Kidney (tissue), 14 donors: Measurements from ENCODE around the gene C15orf61. TPM values are rescaled to one million over a fixed set of nuclear protein-coding genes. Genes with fewer than 3 reads are reported as not detected.
A peak's percentile ranks its signal among the peaks of the same experiment; 100 is the strongest.

Experiments used
- DNase-seq, 5 donors: peaks; one replicate each; pipeline ENCODE4 v3.0.0-alpha.2; 2013 to 2020
- FAIRE-seq: peaks from 2 replicates; lab custom pipeline; 2012; peaks lifted over from hg19 to GRCh38; lab: Jason Lieb, UNC
- H3K27ac ChIP-seq, 2 donors: one replicate each; pipeline ENCODE4 v1.7.0; 2013; ENCODE audit warnings: low read depth in 2 of 2, low read length in 2 of 2, inconsistent platforms in 1 of 2
- H3K27me3 ChIP-seq: one replicate; pipeline ENCODE4 v1.7.1; 2013; ENCODE audit warnings: low read length, inconsistent platforms; ENCODE audit not compliant: control insufficient read depth, insufficient read depth
- H3K36me3 ChIP-seq, 3 donors: one replicate each; pipeline versions ENCODE4 v1.7.0 to v1.7.1; 2013; ENCODE audit warnings: low read length in 3 of 3, control low read depth in 1 of 3, inconsistent platforms in 1 of 3; ENCODE audit not compliant: insufficient read depth in 3 of 3, control insufficient read depth in 2 of 3
- H3K4me1 ChIP-seq, 3 donors: one replicate each; pipeline versions ENCODE4 v1.7.0 to v1.7.1; 2013; ENCODE audit warnings: low read length in 3 of 3, inconsistent platforms in 1 of 3, low read depth in 1 of 3; ENCODE audit not compliant: control insufficient read depth in 2 of 3, insufficient read depth in 2 of 3
- H3K4me3 ChIP-seq, 3 donors: one replicate each; pipeline versions ENCODE4 v1.7.0 to v1.8.1; 2013; ENCODE audit warnings: low read length in 3 of 3, control low read depth in 1 of 3, inconsistent platforms in 1 of 3
- H3K9ac ChIP-seq, 3 donors: one replicate each; pipeline versions ENCODE4 v1.7.0 to v1.7.1; 2013; ENCODE audit warnings: low read length in 3 of 3, control low read depth in 1 of 3, inconsistent platforms in 1 of 3
- H3K9me3 ChIP-seq, 3 donors: one replicate each; pipeline versions ENCODE4 v1.7.0 to v1.7.1; 2013; ENCODE audit warnings: low read length in 3 of 3, control low read depth in 1 of 3, inconsistent platforms in 1 of 3; ENCODE audit not compliant: control insufficient read depth in 2 of 3, insufficient read depth in 1 of 3
- CTCF ChIP-seq: IDR thresholded peaks from 3 replicates; pipeline ENCODE4 v1.5.1; 2012; ENCODE audit warnings: mild to moderate bottlenecking, moderate library complexity, borderline replicate concordance; ENCODE audit not compliant: insufficient read depth; ENCODE audit errors: extremely low read depth
- intact Hi-C: fragments of 100-400 bp; cut with DNase I; formaldehyde crosslinking; loops from one replicate; pipeline ENCODE4 v1.11.1; 2022
- polyA plus RNA-seq: library from polyadenylated mRNA; stranded (reverse); fragments of 350-450 nt; fragmentation: Illumina TruSeq; extraction: RNeasy Lipid Tissue Mini Kit (QIAGEN cat#74804); gene quantifications from one replicate; pipeline ENCODE4 v1.2.3, GENCODE V29; 2014; ENCODE audit warnings: low read depth, low replicate concordance; ENCODE audit not compliant: insufficient read depth
- total RNA-seq: library from RNA; stranded (reverse); fragmentation: NEBNext Ultra II Directional; extraction: Animal tissue kit (Norgen Biotek cat#: 25700); gene quantifications from one replicate; pipeline ENCODE4 v1.2.1, GENCODE V29; 2021
- donor health status: control.
- donor health status: control.
- donor health status: control.
- donor health status: control.
- donor health status: control.
- donor health status: DM: yes; HTN: yes; CAD: no.
- donor health status: Normal renal cell carcinoma (clear cell type).

C15orf61 gene
- total and polyA plus RNA-seq, 2 donors from 2014 or later: 5.5 to 8.7 TPM

DNA sequence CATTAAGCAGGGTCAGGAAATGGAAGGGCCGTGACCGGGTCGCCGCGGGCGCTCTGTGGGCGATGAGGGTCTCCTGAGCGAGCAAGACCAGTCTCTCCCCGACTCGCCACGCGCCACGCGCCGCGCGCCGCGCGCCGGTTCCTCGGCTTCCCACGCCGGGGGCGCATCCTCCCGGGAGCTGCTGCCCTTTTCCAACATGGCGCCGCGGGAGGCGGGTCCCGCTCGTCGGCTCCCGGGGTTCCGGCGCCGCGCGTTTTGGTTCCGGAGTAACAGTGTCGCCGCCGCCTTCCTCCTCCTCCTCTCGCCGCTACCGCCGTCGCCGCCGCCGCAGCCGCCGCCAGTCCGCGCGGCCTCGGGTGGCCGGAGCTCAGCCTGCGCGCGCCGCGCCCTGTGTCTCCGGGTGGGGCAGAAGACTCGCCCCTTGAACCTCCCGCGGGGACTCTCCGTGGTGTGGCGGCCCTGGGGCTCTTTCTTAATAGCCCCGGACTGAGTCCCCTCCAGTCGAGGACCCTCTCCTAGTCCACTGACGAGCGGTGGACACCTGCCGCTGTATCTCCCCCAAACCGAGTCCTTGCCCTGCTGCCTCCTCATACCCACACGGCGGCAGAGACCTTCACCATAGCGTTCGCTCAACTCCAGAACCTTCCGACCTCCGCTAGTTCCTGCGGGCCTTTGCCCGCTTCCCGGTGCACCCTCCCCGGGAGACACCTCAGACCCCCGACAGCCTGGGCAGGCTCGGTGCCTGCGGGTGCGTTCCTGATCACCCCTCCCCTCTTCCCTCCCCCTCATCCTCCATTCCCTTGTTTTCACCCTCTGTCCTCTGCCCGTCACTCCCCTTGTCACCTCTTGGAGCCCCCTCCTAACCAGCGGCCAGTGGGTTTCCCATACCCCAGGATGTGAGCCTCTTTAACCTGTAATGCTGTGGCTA lies 21.8 kb downstream of the C15orf61 start, which contains the start of gene MAP2K5:
MAP2K5 (plus strand) TSS at position 284 of the 928 bp plus-strand sequence; CDS start at position 917, 633 bp downstream.
- Histone ChIP-seq H3K4me3 (peak within 1 kb of the TSS; percentile 94 to 99 (median 98)), H3K4me1 (peaks cover 0 to 9% (median 5%) of the 10 kb centered on the region in 3 donors), H3K27me3 (no peaks in the 10 kb centered on the region), H3K27ac (peak within 1 kb of the TSS; percentile 77 to 80), H3K9me3 (no peaks in the 10 kb centered on the region), H3K9ac (peak within 1 kb of the TSS; percentile 91 to 95 (median 94)), H3K36me3 (peaks cover 0 to 3% (median 0%) of the 10 kb centered on the region in 3 donors)
- FAIRE-seq (no peak), DNase-seq (peak; percentile 84 to 95 (median 88))
- intact Hi-C loops: no loop called here
- no peak for TF ChIP-seq CTCF

GRCh38 chr15:67543348-67543718 lies 22.4 kb downstream of the C15orf61 start:
- intact Hi-C loops: no loop called here
- Histone ChIP-seq H3K27me3 (no peaks in the 10 kb centered on the region), H3K9me3 (no peaks in the 10 kb centered on the region), H3K4me1 (peaks cover 0 to 9% (median 5%) of the 10 kb centered on the region in 3 donors), H3K36me3 (peaks cover 0 to 3% (median 0%) of the 10 kb centered on the region in 3 donors), H3K9ac (peak overlapping the region; percentile 71 to 94 (median 90)), H3K27ac (peak overlapping the region; percentile 45 to 77), H3K4me3 (peak overlapping the region; percentile 81 to 99 (median 95))
- TF ChIP-seq CTCF: no peak
- DNase-seq (peak; percentile 52 to 70 (median 60)), FAIRE-seq (no peak)

- no peak overlapping the region for H3K27ac ChIP-seq
- no peak for TF ChIP-seq CTCF
- FAIRE-seq (no peak), DNase-seq (no peak)
- H3K36me3 ChIP-seq: peaks cover 0 to 3% (median 0%) of the 10 kb centered on the region in 3 donors
- H3K27me3 ChIP-seq: no peaks in the 10 kb centered on the region
- H3K4me3 ChIP-seq: no peak overlapping the region
- H3K9ac ChIP-seq: no peak overlapping the region
- intact Hi-C loops: no loop called here
- H3K9me3 ChIP-seq: no peaks in the 10 kb centered on the region
- peaks cover 0 to 9% (median 5%) of the 10 kb centered on the region in 3 donors for H3K4me1 ChIP-seq
These were observed 23.5 kb downstream of the C15orf61 start for GRCh38 chr15:67544475-67544874.
